Spleen (tissue), 11 donors: ENCODE data around the gene FBXL13. TPM values are rescaled to one million over a fixed set of nuclear protein-coding genes. Genes with fewer than 3 reads are reported as not detected.

Experiments
- DNase-seq: peaks from one replicate; pipeline ENCODE4 v3.0.0-alpha.2; 2020
- H3K27ac ChIP-seq, 8 donors: fragments of 200-600 bp; sonication (generic) in 7 of 8; 1 replicate in 4 of 8; 2 replicates in 4 of 8; pipeline versions ENCODE4 v1.5.0 to v1.8.0; 2016 to 2021; ENCODE audit warnings: inconsistent platforms in 4 of 8, mild to moderate bottlenecking in 4 of 8, moderate library complexity in 1 of 8
- H3K27me3 ChIP-seq, 7 donors: fragments of 200-600 bp; sonication (generic) in 6 of 7; replicated peaks in 1 of 7; 1 replicate in 4 of 7; 2 replicates in 3 of 7; pipeline versions ENCODE4 v1.5.0 to v1.8.0; 2016 to 2021; ENCODE audit warnings: inconsistent platforms in 3 of 7, mild to moderate bottlenecking in 1 of 7
- H3K36me3 ChIP-seq, 6 donors: fragments of 200-600 bp; sonication (generic) in 5 of 6; 1 replicate in 4 of 6; 2 replicates in 2 of 6; pipeline versions ENCODE4 v1.5.0 to v1.8.0; 2016 to 2021; ENCODE audit warnings: inconsistent platforms in 2 of 6
- H3K4me1 ChIP-seq, 6 donors: fragments of 200-600 bp; sonication (generic) in 5 of 6; 1 replicate in 3 of 6; 2 replicates in 3 of 6; pipeline versions ENCODE4 v1.5.0 to v1.8.0; 2016 to 2021; ENCODE audit warnings: inconsistent platforms in 3 of 6
- H3K4me3 ChIP-seq, 8 donors: fragments of 200-600 bp; sonication (generic) in 7 of 8; 1 replicate in 4 of 8; 2 replicates in 4 of 8; pipeline versions ENCODE4 v1.5.0 to v1.8.0; 2016 to 2021; ENCODE audit warnings: inconsistent platforms in 4 of 8, mild to moderate bottlenecking in 4 of 8, moderate library complexity in 2 of 8
- H3K9me3 ChIP-seq, 8 donors: fragments of 200-600 bp; sonication (generic) in 7 of 8; 1 replicate in 4 of 8; 2 replicates in 4 of 8; pipeline versions ENCODE4 v1.5.0 to v1.8.0; 2016 to 2021; ENCODE audit warnings: inconsistent platforms in 4 of 8
- POLR2A ChIP-seq, 3 donors: fragments of 450-650 bp; IDR thresholded peaks; one replicate each; pipeline ENCODE4 v1.5.1; 2017; ENCODE audit warnings: antibody characterized with exemption in 3 of 3, mild to moderate bottlenecking in 1 of 3
- POLR2AphosphoS5 ChIP-seq, 3 donors: sonication (generic); formaldehyde crosslinking; IDR thresholded peaks; one replicate each; pipeline ENCODE4 v1.5.1; 2017; ENCODE audit warnings: antibody characterized with exemption in 3 of 3
- WGBS, 5 donors: extraction: QIAGEN DNeasy Blood & Tissue Kit in 3 of 5; methylation state at CpG; one replicate each; pipeline versions ENCODE4 v1.1.5 to v1.1.7; 2013 to 2018; 5-methylcytosine and 5-hydroxymethylcytosine counted together
- intact Hi-C: fragments of 100-400 bp; cut with DNase I; formaldehyde crosslinking; loops from one replicate; pipeline ENCODE4 v1.15.0; 2023; ENCODE audit warnings: low total_unique reads
- polyA plus RNA-seq, 3 donors: library from polyadenylated mRNA; stranded (reverse); fragments of 200-250 nt; gene quantifications; one replicate each; pipeline ENCODE4 v1.2.1, GENCODE V29; 2013
- total RNA-seq, 7 donors: library from RNA; depleted of rRNA in 3 of 7; stranded (reverse); fragments of >200 nt in 3 of 7; fragmentation: NEBNext Ultra II Directional in 4 of 7; extraction: Animal tissue kit (Norgen Biotek cat#: 25700) in 4 of 7; gene quantifications; one replicate each; pipeline versions ENCODE4 v1.1.0 to v1.2.1, GENCODE V29; 2016 to 2021
- TF ChIP-seq, protein P1 (sequence below), 11 experiments: fragments of 200-600 bp in 7 of 11; fragments of 450-650 bp in 4 of 11; sonication (generic) in 4 of 11; IDR thresholded peaks in 8 of 11; conservative IDR thresholded peaks in 3 of 11; 1 replicate in 7 of 11; 2 replicates in 4 of 11; pipeline versions ENCODE4 v1.4.0 to v1.8.0; 2016 to 2021; ENCODE audit warnings: antibody characterized with exemption in 11 of 11, inconsistent platforms in 4 of 11, mild to moderate bottlenecking in 1 of 11
- donor health status: healthy with polysubstance abuse.
- donor health status: DM: no; HTN: no; CAD: no; lungs with moderate emphysema.
- donor health status: DM: no; HTN: no; CAD: no.
- donor health status: Bipolar disorder and iron deficiency.
- donor health status: healthy.
- donor health status: DM: no; HTN: no; CAD: no.
- donor health status: DM: yes; HTN: yes; CAD: no.

Gene FBXL13
- total and polyA plus RNA-seq, 10 donors: 0.09 to 6.6 (median 2.3) TPM

DNA sequence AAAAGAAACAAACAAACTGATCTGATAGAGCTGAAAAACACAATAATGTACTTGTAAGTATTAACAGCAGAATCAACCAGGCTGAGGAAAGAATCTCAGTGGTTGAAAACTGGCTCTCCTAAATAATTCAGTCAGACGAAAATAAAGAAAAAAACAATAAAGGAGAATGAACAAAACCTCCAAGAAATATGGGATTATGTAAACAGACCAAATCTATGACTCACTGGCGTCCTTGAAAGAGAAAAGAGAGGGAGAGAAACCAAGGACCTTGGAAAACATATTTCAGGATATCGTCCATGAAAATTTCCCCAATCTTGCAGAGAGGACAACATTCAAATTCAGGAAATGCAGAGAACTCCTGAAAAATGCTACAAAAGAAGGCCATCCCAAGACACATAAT, 62.9 kb downstream of the FBXL13 start:
- no peak for DNase-seq
- no peak overlapping the region for H3K4me3 ChIP-seq
- H3K9me3 ChIP-seq: peaks cover 0 to 16% (median 9%) of the 10 kb centered on the region in 8 donors
- no peaks in the 10 kb centered on the region for H3K36me3 ChIP-seq
- peaks cover 0 to 12% (median 4%) of the 10 kb centered on the region in 6 donors for H3K4me1 ChIP-seq
- H3K27ac ChIP-seq: no peak overlapping the region
- H3K27me3 ChIP-seq: no peaks in the 10 kb centered on the region
- WGBS, 5 donors: 66 to 79% (median 76%) methylated on average over 3 of the region's 3 CpGs
- intact Hi-C loops: no loop called here
- TF ChIP-seq POLR2A (IDR thresholded peaks at IDR 0.05): no peak
- no peak for TF ChIP-seq POLR2AphosphoS5 (IDR thresholded peaks at IDR 0.05)
- TF ChIP-seq, protein P1, sequence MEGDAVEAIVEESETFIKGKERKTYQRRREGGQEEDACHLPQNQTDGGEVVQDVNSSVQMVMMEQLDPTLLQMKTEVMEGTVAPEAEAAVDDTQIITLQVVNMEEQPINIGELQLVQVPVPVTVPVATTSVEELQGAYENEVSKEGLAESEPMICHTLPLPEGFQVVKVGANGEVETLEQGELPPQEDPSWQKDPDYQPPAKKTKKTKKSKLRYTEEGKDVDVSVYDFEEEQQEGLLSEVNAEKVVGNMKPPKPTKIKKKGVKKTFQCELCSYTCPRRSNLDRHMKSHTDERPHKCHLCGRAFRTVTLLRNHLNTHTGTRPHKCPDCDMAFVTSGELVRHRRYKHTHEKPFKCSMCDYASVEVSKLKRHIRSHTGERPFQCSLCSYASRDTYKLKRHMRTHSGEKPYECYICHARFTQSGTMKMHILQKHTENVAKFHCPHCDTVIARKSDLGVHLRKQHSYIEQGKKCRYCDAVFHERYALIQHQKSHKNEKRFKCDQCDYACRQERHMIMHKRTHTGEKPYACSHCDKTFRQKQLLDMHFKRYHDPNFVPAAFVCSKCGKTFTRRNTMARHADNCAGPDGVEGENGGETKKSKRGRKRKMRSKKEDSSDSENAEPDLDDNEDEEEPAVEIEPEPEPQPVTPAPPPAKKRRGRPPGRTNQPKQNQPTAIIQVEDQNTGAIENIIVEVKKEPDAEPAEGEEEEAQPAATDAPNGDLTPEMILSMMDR (IDR thresholded peaks at IDR 0.05 in 8 of 11, conservative IDR thresholded peaks at IDR 0.05 in 3 of 11): no peak

DNA sequence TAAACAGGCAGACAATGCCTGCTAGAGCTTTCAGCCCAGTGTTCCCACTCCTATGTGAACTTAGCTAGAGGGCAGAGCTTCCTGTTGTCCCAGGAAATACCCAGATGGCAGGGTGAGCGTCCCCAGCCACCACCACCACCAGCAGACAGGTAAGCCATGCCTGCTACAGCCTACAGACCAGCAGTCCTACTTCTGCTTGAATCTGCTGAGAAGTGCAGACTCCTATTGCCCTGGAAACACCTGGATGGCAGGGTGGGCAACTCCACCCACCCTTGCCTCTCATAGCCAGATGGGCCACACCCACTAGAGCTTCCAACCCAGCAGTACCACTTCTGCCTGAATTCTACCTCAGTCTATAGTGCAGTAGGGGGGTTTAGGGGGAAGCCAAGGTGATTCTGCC, 64.4 kb downstream of the FBXL13 start:
- H3K4me3 ChIP-seq: peak overlapping the region in 1 of 8 donors; percentile 20
- 35 to 47% (median 39%) methylated on average over 1 of the region's 1 CpG; no CpG with 5 or more reads in 1 of the 5 donors for WGBS, 5 donors
- peaks cover 0 to 9% (median 0%) of the 10 kb centered on the region in 8 donors for H3K9me3 ChIP-seq
- H3K27me3 ChIP-seq: no peaks in the 10 kb centered on the region
- TF ChIP-seq POLR2A (IDR thresholded peaks at IDR 0.05) (no peak), POLR2AphosphoS5 (IDR thresholded peaks at IDR 0.05) (no peak)
- TF ChIP-seq, protein P1 (IDR thresholded peaks at IDR 0.05 in 8 of 11, conservative IDR thresholded peaks at IDR 0.05 in 3 of 11): no peak
- no peaks in the 10 kb centered on the region for H3K36me3 ChIP-seq
- intact Hi-C loops: no loop called here
- peaks cover 0 to 12% (median 4%) of the 10 kb centered on the region in 6 donors for H3K4me1 ChIP-seq
- peak overlapping the region in 3 of 8 donors; percentile 20 to 60 (median 44) for H3K27ac ChIP-seq
- DNase-seq: no peak

DNA sequence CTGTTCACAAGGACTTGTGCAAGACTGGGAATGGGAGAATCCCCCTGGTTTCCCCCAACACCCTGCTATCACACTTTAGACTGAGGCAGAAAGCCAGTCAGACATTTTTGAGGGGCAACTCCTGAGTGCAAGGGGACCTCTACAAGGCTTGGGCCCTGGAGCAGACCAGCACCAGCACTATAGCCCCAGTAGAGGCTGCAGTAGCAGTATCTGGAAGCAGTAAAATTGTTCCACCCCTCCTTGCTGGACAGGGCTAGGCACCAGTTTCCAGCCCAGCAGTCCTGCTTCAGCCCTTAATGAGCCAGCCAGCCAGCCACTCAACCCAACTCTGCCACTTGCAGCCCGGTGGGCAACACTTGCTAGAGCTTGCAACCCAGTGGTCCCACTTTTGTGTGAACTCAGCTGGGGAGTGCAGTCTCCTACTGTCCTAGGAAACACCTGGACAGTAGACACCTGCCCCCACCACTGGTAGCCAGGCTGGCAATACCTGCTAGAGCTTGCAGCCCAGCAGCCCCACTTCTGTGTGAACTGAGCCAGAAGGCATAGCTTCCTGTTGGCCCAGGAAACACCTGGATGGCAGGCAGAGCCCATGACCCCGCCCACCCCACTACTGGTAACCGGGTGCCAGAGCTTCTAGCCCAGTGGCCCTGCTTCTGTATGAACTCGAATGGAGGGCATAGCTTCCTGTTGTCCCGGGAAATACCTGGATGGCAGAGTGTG, 65.0 kb downstream of the FBXL13 start:
- H3K4me1 ChIP-seq: peaks cover 0 to 12% (median 4%) of the 10 kb centered on the region in 6 donors
- peaks cover 0 to 10% (median under 1%) of the 10 kb centered on the region in 8 donors for H3K9me3 ChIP-seq
- H3K36me3 ChIP-seq: no peaks in the 10 kb centered on the region
- H3K27me3 ChIP-seq: no peaks in the 10 kb centered on the region
- DNase-seq: peak; percentile 85
- no peak for TF ChIP-seq POLR2A (IDR thresholded peaks at IDR 0.05)
- TF ChIP-seq POLR2AphosphoS5 (IDR thresholded peaks at IDR 0.05): peak in 2 of 3 donors; percentile 46 to 59
- 0 to 34% (median 18%) methylated on average over 1 to 5 of the region's 5 CpGs for whole genome bisulfite sequencing, 5 donors
- peak overlapping the region in 3 of 8 donors; percentile 20 to 60 (median 44) for H3K27ac ChIP-seq
- H3K4me3 ChIP-seq: peak overlapping the region in 1 of 8 donors; percentile 20
- intact Hi-C loops: no loop called here

GRCh38 chr7:103003004-103003403, 71.6 kb downstream of the FBXL13 start:
- TF ChIP-seq POLR2AphosphoS5 (IDR thresholded peaks at IDR 0.05) (no peak), POLR2A (IDR thresholded peaks at IDR 0.05) (no peak)
- TF ChIP-seq, protein P1 (IDR thresholded peaks at IDR 0.05 in 8 of 11, conservative IDR thresholded peaks at IDR 0.05 in 3 of 11): no peak
- no peaks in the 10 kb centered on the region for H3K27me3 ChIP-seq
- H3K9me3 ChIP-seq: peaks cover 0 to 49% (median 35%) of the 10 kb centered on the region in 8 donors
- WGBS, 5 donors: 71 to 100% (median 85%) methylated on average over 1 of the region's 1 CpG
- DNase-seq: no peak
- H3K4me1 ChIP-seq: no peaks in the 10 kb centered on the region
- H3K27ac ChIP-seq: no peak overlapping the region
- H3K36me3 ChIP-seq: no peaks in the 10 kb centered on the region
- H3K4me3 ChIP-seq: no peak overlapping the region
- intact Hi-C loops: no loop called here
